ENCODE results near the gene SET. TPM values are rescaled to one million over a fixed set of nuclear protein-coding genes. Genes with fewer than 3 reads are reported as not detected.
A peak's percentile ranks its signal among the peaks of the same experiment; 100 is the strongest.

The SET gene
- total RNA-seq, 1 experiment from 2014 or later = 738 TPM

- Histone ChIP-seq H3K9me2 (ENCODE audit: insufficient read depth) (no peaks in the 10 kb centered on the region), H3K4me3 (peak overlapping the region; percentile 80), H4K20me1 (ENCODE audit: insufficient read depth) (no peaks in the 10 kb centered on the region; the same call in 1 of the 2 replicates), H3K27me3 (ENCODE audit: insufficient read depth, low read depth) (no peaks in the 10 kb centered on the region), H2AFZ (peak overlapping the region; percentile 89), H3K27ac (no peak overlapping the region), H3K4me2 (peak overlapping the region; percentile 67), H3K4me1 (replicated peaks; ENCODE audit: insufficient read depth) (no peaks in the 10 kb centered on the region), H3F3A (ENCODE audit: insufficient read depth, low read depth) (peaks cover 19% of the 10 kb centered on the region; the same call in 1 of the 2 replicates), H3K36me3 (ENCODE audit: low read depth) (no peaks in the 10 kb centered on the region), H3K79me2 (ENCODE audit: low read depth) (no peaks in the 10 kb centered on the region), H3K9me3 (ENCODE audit: insufficient read depth, low read depth) (no peaks in the 10 kb centered on the region)
- TSS peak; percentile 31 for BruUV-seq (replicated peaks)
- POLR2A ChIA-PET (ENCODE audit: unreplicated experiment) = interaction anchor here (0.6 to 1.1 kb wide), 3 partner anchors 48 to 546 kb away, joined by 3 to 5 read pairs (median 4); no protein-coding TSS in a partner anchor
- intact Hi-C loops (cut with micrococcal nuclease; ENCODE audit: unreplicated experiment) = loop anchor here (10.0 kb wide), 1 partner anchor 91 kb away; the partner anchor contains the start of gene ENDOG
- CTCF ChIA-PET = interaction anchor here (1.3 kb wide), 1 partner anchor 94 kb away, joined by 6 read pairs; the partner anchor contains the start of gene ENDOG
- no peak for TF ChIP-seq EZH2 (IDR thresholded peaks at IDR 0.05; ENCODE audit: low read depth)
- TF ChIP-seq, protein P1, sequence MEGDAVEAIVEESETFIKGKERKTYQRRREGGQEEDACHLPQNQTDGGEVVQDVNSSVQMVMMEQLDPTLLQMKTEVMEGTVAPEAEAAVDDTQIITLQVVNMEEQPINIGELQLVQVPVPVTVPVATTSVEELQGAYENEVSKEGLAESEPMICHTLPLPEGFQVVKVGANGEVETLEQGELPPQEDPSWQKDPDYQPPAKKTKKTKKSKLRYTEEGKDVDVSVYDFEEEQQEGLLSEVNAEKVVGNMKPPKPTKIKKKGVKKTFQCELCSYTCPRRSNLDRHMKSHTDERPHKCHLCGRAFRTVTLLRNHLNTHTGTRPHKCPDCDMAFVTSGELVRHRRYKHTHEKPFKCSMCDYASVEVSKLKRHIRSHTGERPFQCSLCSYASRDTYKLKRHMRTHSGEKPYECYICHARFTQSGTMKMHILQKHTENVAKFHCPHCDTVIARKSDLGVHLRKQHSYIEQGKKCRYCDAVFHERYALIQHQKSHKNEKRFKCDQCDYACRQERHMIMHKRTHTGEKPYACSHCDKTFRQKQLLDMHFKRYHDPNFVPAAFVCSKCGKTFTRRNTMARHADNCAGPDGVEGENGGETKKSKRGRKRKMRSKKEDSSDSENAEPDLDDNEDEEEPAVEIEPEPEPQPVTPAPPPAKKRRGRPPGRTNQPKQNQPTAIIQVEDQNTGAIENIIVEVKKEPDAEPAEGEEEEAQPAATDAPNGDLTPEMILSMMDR (conservative IDR thresholded peaks at IDR 0.05) = no peak
- DNase-seq = no peak
These were observed 34.4 kb downstream of the SET start for GRCh38 chr9:128723352-128723865.

DNA sequence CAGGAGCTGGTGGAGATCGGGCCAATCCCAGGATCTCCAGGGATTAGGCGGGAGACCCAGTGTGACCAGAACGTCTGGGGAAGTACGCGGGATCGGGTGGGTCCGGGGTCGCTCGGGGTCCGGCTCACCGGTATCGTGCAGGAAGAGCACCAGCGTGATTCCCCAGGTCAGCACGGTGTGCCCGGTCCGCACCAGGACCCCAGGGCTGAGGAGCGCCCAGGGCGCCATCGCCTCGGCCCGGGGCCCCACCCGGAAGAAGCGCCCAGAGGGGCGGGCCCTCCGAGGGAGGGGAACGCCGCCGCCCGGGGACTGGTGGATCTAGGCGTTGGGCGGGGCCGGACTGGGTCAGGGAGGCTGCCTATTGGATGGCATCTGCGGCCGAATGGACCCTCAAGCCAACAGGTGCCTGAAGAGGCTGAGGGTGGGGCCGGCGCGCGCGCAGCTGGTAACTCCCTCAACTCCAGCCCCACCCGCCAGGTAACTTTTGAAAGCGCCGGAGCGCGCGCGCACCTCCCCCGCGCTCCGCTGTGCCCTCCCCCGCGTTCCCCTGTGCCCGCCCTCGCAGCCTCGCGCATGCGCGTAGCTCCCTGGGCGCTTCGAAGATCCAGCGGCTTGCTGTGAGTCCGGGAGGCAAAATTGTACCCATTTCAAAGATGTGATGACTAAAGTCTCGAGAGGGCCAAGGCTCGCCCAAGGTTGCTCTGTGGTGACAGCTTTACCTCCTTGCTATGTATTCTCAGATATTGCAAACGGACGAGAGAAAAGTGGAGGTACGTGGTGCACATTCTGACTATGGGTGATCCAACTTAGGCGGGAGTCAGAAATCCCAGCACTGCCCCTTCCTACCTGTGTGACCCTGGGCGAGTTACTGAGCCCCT, 35.1 kb downstream of the SET start, which contains the start of gene ZDHHC12:
Gene ZDHHC12 (minus strand): TSS at position 262 of the 878 bp plus-strand sequence. CDS start 34 bp downstream, at position 228.
- no peaks in the 10 kb centered on the region for H3K9me2 ChIP-seq (ENCODE audit: insufficient read depth)
- H3K27ac ChIP-seq = no peak within 1 kb of the TSS
- no peaks in the 10 kb centered on the region for H3K27me3 ChIP-seq (ENCODE audit: insufficient read depth, low read depth)
- no peaks in the 10 kb centered on the region for H3K4me1 ChIP-seq (replicated peaks; ENCODE audit: insufficient read depth)
- TF ChIP-seq, protein P1 (conservative IDR thresholded peaks at IDR 0.05) = no peak
- TF ChIP-seq EZH2 (IDR thresholded peaks at IDR 0.05; ENCODE audit: low read depth) = no peak
- H4K20me1 ChIP-seq (ENCODE audit: insufficient read depth) = no peaks in the 10 kb centered on the region; the same call in 1 of the 2 replicates
- CTCF ChIA-PET = interaction anchor here (0.6 to 1.3 kb wide), 6 partner anchors 9 to 303 kb away, joined by 3 to 16 read pairs (median 7); partner anchors contain the start of genes CERCAM, ENDOG and PKN3
- no peaks in the 10 kb centered on the region for H3K79me2 ChIP-seq (ENCODE audit: low read depth)
- intact Hi-C loops (cut with micrococcal nuclease; ENCODE audit: unreplicated experiment) = loop anchor here (1.0 to 10.0 kb wide), 5 partner anchors 40 to 91 kb away; partner anchors contain the start of genes DYNC2I2, ENDOG and ZER1
- no peaks in the 10 kb centered on the region for H3K36me3 ChIP-seq (ENCODE audit: low read depth)
- no peaks in the 10 kb centered on the region for H3K9me3 ChIP-seq (ENCODE audit: insufficient read depth, low read depth)
- POLR2A ChIA-PET (ENCODE audit: unreplicated experiment) = interaction anchor here (0.6 to 1.1 kb wide), 8 partner anchors 19 to 733 kb away, joined by 3 to 16 read pairs (median 5); no protein-coding TSS in a partner anchor
- H3F3A ChIP-seq (ENCODE audit: insufficient read depth, low read depth) = peaks cover 19% of the 10 kb centered on the region; the same call in 1 of the 2 replicates
- H3K4me2 ChIP-seq = peak within 1 kb of the TSS; percentile 78
- H2AFZ ChIP-seq = peak within 1 kb of the TSS; percentile 89
- BruUV-seq (replicated peaks) = no TSS peak
- DNase-seq = peak; percentile 95 to 100
- peak within 1 kb of the TSS; percentile 80 for H3K4me3 ChIP-seq

DNA sequence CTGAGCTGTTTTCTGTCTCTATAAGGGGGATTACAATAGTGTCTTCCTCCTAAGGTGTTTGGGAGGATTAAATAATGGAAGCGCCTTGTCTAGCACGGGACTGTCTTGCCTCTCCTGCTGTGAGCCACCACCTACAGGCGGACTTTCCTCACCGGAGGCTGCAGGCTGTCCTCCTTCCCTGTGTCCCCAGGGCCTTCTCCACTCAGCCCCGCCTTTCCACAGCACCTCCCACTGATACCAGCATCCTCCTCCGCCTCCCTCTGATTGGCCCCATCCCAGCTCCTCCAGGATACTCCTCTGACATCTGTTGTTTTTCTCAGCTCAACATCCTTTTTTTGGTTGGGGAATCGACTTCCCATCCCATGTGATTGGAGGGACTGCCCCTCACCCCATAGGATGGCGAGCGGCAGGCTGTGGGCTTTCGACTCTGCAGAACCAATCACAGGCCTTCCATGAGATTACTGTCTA, 35.8 kb downstream of the SET start:
- TF ChIP-seq, protein P1 (conservative IDR thresholded peaks at IDR 0.05) = 0 out of 2 replicates have a peak, but pooled peaks have one; percentile 11
- no peak for TF ChIP-seq EZH2 (IDR thresholded peaks at IDR 0.05; ENCODE audit: low read depth)
- Histone ChIP-seq H3K27ac (no peak overlapping the region), H3F3A (ENCODE audit: insufficient read depth, low read depth) (peaks cover 19% of the 10 kb centered on the region; the same call in 1 of the 2 replicates), H4K20me1 (ENCODE audit: insufficient read depth) (no peaks in the 10 kb centered on the region; the same call in 1 of the 2 replicates), H3K27me3 (ENCODE audit: insufficient read depth, low read depth) (no peaks in the 10 kb centered on the region), H3K4me3 (peak overlapping the region; percentile 79), H3K4me2 (peak overlapping the region; percentile 78), H3K4me1 (replicated peaks; ENCODE audit: insufficient read depth) (no peaks in the 10 kb centered on the region), H3K36me3 (ENCODE audit: low read depth) (no peaks in the 10 kb centered on the region), H3K79me2 (ENCODE audit: low read depth) (no peaks in the 10 kb centered on the region), H3K9me3 (ENCODE audit: insufficient read depth, low read depth) (no peaks in the 10 kb centered on the region), H2AFZ (peak overlapping the region; percentile 73; the same call in 1 of the 2 replicates), H3K9me2 (ENCODE audit: insufficient read depth) (no peaks in the 10 kb centered on the region)
- ChIA-PET CTCF (interaction anchor here (0.6 to 1.3 kb wide), 5 partner anchors 8 to 218 kb away, joined by 3 to 16 read pairs (median 8); partner anchors contain the start of genes ENDOG and PKN3), POLR2A (ENCODE audit: unreplicated experiment) (interaction anchor here (0.6 to 0.9 kb wide), 5 partner anchors 28 to 734 kb away, joined by 3 to 16 read pairs (median 5); no protein-coding TSS in a partner anchor)
- intact Hi-C loops (cut with micrococcal nuclease; ENCODE audit: unreplicated experiment) = loop anchor here (1.0 to 10.0 kb wide), 5 partner anchors 40 to 90 kb away; partner anchors contain the start of genes DYNC2I2, ENDOG and ZER1
- DNase-seq = peak; percentile 66 to 78
- BruUV-seq (replicated peaks) = TSS peak; percentile 58

Measured in PC-9 (cell line).